SJSA1 (cell line): Measurements from ENCODE around the gene OR4S1. TPM values are rescaled to one million over a fixed set of nuclear protein-coding genes. Genes with fewer than 3 reads are reported as not detected.

Experiments
- total RNA-seq: library from RNA; depleted of rRNA; stranded (reverse); fragments of >200 nt; shearing (Covaris generic); gene quantifications from 2 replicates; pipeline ENCODE4 v1.2.3, GENCODE V29; 2014; rRNA removed

The OR4S1 gene
- total RNA-seq, 1 experiment from 2014 or later, result not detected

Other genes starting within 250 kb of the OR4S1 start
- gene OR4B1, start 89.4 kb upstream of the OR4S1 start, total RNA-seq, result not detected in 2 replicates
- gene OR4X2, start 61.1 kb upstream of the OR4S1 start, total RNA-seq, result not detected in 2 replicates
- not detected in 2 replicates for gene OR4X1, start 42.4 kb upstream of the OR4S1 start, total RNA-seq
- gene OR4C3, start 18.7 kb downstream of the OR4S1 start, total RNA-seq, result not detected in 2 replicates
- not detected in 2 replicates for gene OR4C5, start 60.2 kb downstream of the OR4S1 start, total RNA-seq
- not detected in 2 replicates for gene OR4A47, start 182.6 kb downstream of the OR4S1 start, total RNA-seq